ENCODE measurements around the gene UACA.

UACA gene

GRCh38 chr15:70708839-70709238, 54.5 kb downstream of the UACA start:
- DNase-seq (ENCODE audit: low spot score), result no peak

GRCh38 chr15:70707686-70708300, 55.6 kb downstream of the UACA start:
- no peak for DNase-seq (ENCODE audit: low spot score)

- no peak for DNase-seq (ENCODE audit: low spot score)
These were observed 58.6 kb downstream of the UACA start for GRCh38 chr15:70704731-70705130.

GRCh38 chr15:70704166-70704565, 59.2 kb downstream of the UACA start:
- no peak for DNase-seq (ENCODE audit: low spot score)

- no peak for DNase-seq (ENCODE audit: low spot score)
These were observed 60.1 kb downstream of the UACA start for GRCh38 chr15:70703096-70703878.

GRCh38 chr15:70702584-70702983, 60.8 kb downstream of the UACA start:
- DNase-seq (ENCODE audit: low spot score), result no peak

GRCh38 chr15:70701891-70702568, 61.3 kb downstream of the UACA start:
- DNase-seq (ENCODE audit: low spot score), result no peak

GRCh38 chr15:70701171-70701570, 62.2 kb downstream of the UACA start:
- no peak for DNase-seq (ENCODE audit: low spot score)

- DNase-seq (ENCODE audit: low spot score), result no peak
These were observed 63.5 kb downstream of the UACA start for GRCh38 chr15:70699890-70700289.

GRCh38 chr15:70698836-70699390, 64.4 kb downstream of the UACA start:
- no peak for DNase-seq (ENCODE audit: low spot score)

GRCh38 chr15:70698426-70698825, 64.9 kb downstream of the UACA start:
- DNase-seq (ENCODE audit: low spot score), result no peak

- no peak for DNase-seq (ENCODE audit: low spot score)
These were observed 72.7 kb downstream of the UACA start for GRCh38 chr15:70690491-70691276.

GRCh38 chr15:70690021-70690420, 73.3 kb downstream of the UACA start:
- DNase-seq (ENCODE audit: low spot score), result no peak

- DNase-seq (ENCODE audit: low spot score), result no peak
These were observed 75.9 kb downstream of the UACA start for GRCh38 chr15:70687482-70687881.

GRCh38 chr15:70680817-70681216, 82.5 kb downstream of the UACA start:
- no peak for DNase-seq (ENCODE audit: low spot score)

GRCh38 chr15:70679919-70680231, 83.5 kb downstream of the UACA start:
- no peak for DNase-seq (ENCODE audit: low spot score)

- no peak for DNase-seq (ENCODE audit: low spot score)
These were observed 91.3 kb downstream of the UACA start for GRCh38 chr15:70672081-70672480.

GRCh38 chr15:70670680-70671079, 92.7 kb downstream of the UACA start:
- no peak for DNase-seq (ENCODE audit: low spot score)

GRCh38 chr15:70669966-70670658, 93.2 kb downstream of the UACA start:
- DNase-seq (ENCODE audit: low spot score), result no peak

GRCh38 chr15:70669006-70669602, 94.3 kb downstream of the UACA start:
- no peak for DNase-seq (ENCODE audit: low spot score)

GRCh38 chr15:70665599-70665998, 97.8 kb downstream of the UACA start:
- DNase-seq (ENCODE audit: low spot score), result no peak
